GM15510 (cell line): Measurements from ENCODE around the gene ACSS2.

Experiments used
- POLR2A ChIP-seq: IDR thresholded peaks from 3 replicates; pipeline ENCODE4 v1.6.1; 2011; ENCODE audit warnings: borderline replicate concordance; ENCODE audit not compliant: insufficient read length; ENCODE audit errors: extremely low read depth

The ACSS2 gene

GRCh38 chr20:34864216-34864615 is 12.2 kb upstream of the ACSS2 start:
- no peak for TF ChIP-seq POLR2A

- no peak for TF ChIP-seq POLR2A
Observed at GRCh38 chr20:34871320-34871926, 5.0 kb upstream of the ACSS2 start.

GRCh38 chr20:34871966-34872621 is 4.3 kb upstream of the ACSS2 start:
- no peak for TF ChIP-seq POLR2A

GRCh38 chr20:34872622-34873224 is 3.7 kb upstream of the ACSS2 start, which contains the start of gene GGT7:
TSS of gene GGT7 (minus strand) at chr20:34872856. CDS start at chr20:34872815, 41 bp downstream.
- TF ChIP-seq POLR2A = peak; percentile 55

GRCh38 chr20:34873583-34874093 is 2.8 kb upstream of the ACSS2 start:
- no peak for TF ChIP-seq POLR2A

- TF ChIP-seq POLR2A = no peak
Observed at GRCh38 chr20:34874094-34874654, 2.2 kb upstream of the ACSS2 start.

GRCh38 chr20:34875642-34876405 is 588 bp upstream of the ACSS2 start:
- TF ChIP-seq POLR2A = no peak

GRCh38 chr20:34880215-34880850 is 3.9 kb downstream of the ACSS2 start:
- no peak for TF ChIP-seq POLR2A

- no peak for TF ChIP-seq POLR2A
Observed at GRCh38 chr20:34881689-34882088, 5.3 kb downstream of the ACSS2 start.

GRCh38 chr20:34883087-34883688 is 6.8 kb downstream of the ACSS2 start:
- TF ChIP-seq POLR2A = no peak

GRCh38 chr20:34883809-34884208 is 7.4 kb downstream of the ACSS2 start:
- no peak for TF ChIP-seq POLR2A

GRCh38 chr20:34884260-34884659 is 7.8 kb downstream of the ACSS2 start:
- TF ChIP-seq POLR2A = no peak

GRCh38 chr20:34886122-34886521 is 9.7 kb downstream of the ACSS2 start:
- TF ChIP-seq POLR2A = no peak

GRCh38 chr20:34887023-34887422 is 10.6 kb downstream of the ACSS2 start:
- no peak for TF ChIP-seq POLR2A
